Measurements from ENCODE around the gene PRRC2B.

- TF ChIP-seq POLR2A (IDR thresholded peaks at IDR 0.05) (no peak), CTCF (IDR thresholded peaks at IDR 0.05) (peak in 1 of 3 experiments; percentile 15)
Measured at GRCh38 chr9:131530920-131531832, 137.3 kb downstream of the PRRC2B start, which contains the start of gene UCK1.

Measured in testis (tissue), 2 donors.